GM23248 (cell line): ENCODE results near the gene ATN1.

ENCODE experiments used
- EZH2 ChIP-seq: fragments of 200-600 bp; sonication (generic); IDR thresholded peaks from 2 replicates; pipeline ENCODE4 v1.6.1; 2018; ENCODE audit warnings: antibody characterized with exemption, mild to moderate bottlenecking; ENCODE audit not compliant: insufficient read depth, poor library complexity, severe bottlenecking
- EZH2phosphoT487 ChIP-seq: fragments of 200-600 bp; sonication (generic); IDR thresholded peaks from 2 replicates; pipeline ENCODE4 v1.6.1; 2018; ENCODE audit warnings: antibody characterized with exemption, moderate library complexity, mild to moderate bottlenecking, low read depth; ENCODE audit not compliant: insufficient read depth

GRCh38 chr12:6946920-6947374 lies 19.2 kb downstream of the ATN1 start:
- TF ChIP-seq EZH2 = no peak
- no peak for TF ChIP-seq EZH2phosphoT487
